ENCODE results near the gene HACD2. TPM values are rescaled to one million over a fixed set of nuclear protein-coding genes. Genes with fewer than 3 reads are reported as not detected.

The HACD2 gene
- total RNA-seq, 1 experiment from 2014 or later, result 27.4 TPM

- Histone ChIP-seq H4K5ac (ENCODE audit: insufficient read length, low read depth, low read length) (no peak overlapping the region), H3K23me2 (ENCODE audit: insufficient read length, low read depth, low read length, poor library complexity, severe bottlenecking) (no peaks in the 10 kb centered on the region), H4K91ac (ENCODE audit: insufficient read length, low read depth, low read length) (no peak overlapping the region), H3K4ac (ENCODE audit: low read depth, low read length) (no peak overlapping the region), H3K9me3 (ENCODE audit: control insufficient read depth, low read depth, low read length) (no peaks in the 10 kb centered on the region), H2BK120ac (ENCODE audit: low read depth, low read length, poor library complexity, severe bottlenecking) (no peak overlapping the region), H4K20me1 (ENCODE audit: control insufficient read depth, insufficient read depth, insufficient read length) (no peaks in the 10 kb centered on the region), H3K23ac (ENCODE audit: insufficient read length, low read depth, low read length) (no peak overlapping the region), H2BK15ac (ENCODE audit: low read depth, low read length) (no peak overlapping the region), H2BK20ac (ENCODE audit: low read depth, low read length, poor library complexity, severe bottlenecking) (no peak overlapping the region), H3K79me1 (ENCODE audit: insufficient read depth, low read depth, low read length, poor library complexity, severe bottlenecking) (no peaks in the 10 kb centered on the region), H2BK12ac (ENCODE audit: insufficient read length, low read depth, low read length) (no peak overlapping the region), H3T11ph (ENCODE audit: low read length) (no peak overlapping the region), H3K18ac (ENCODE audit: insufficient read length, low read depth, low read length) (no peak overlapping the region), H3K56ac (ENCODE audit: insufficient read length, low read depth, low read length) (no peak overlapping the region), H3K27me3 (ENCODE audit: insufficient read depth, low read length) (no peaks in the 10 kb centered on the region), H3K4me1 (ENCODE audit: insufficient read depth, low read length) (no peaks in the 10 kb centered on the region), H2AFZ (ENCODE audit: low read length) (no peak overlapping the region), H3K14ac (ENCODE audit: insufficient read depth, low read length) (no peak overlapping the region), H2BK5ac (ENCODE audit: insufficient read length, low read length) (no peak overlapping the region), H3K4me2 (ENCODE audit: insufficient read depth, insufficient read length, low read length) (no peak overlapping the region), H3K79me2 (ENCODE audit: insufficient read depth, low read length) (no peaks in the 10 kb centered on the region), H4K8ac (replicated peaks; ENCODE audit: insufficient read length, low read depth, low read length) (no peak overlapping the region), H2AK5ac (ENCODE audit: insufficient read length, low read length) (no peak overlapping the region), H3K27ac (ENCODE audit: insufficient read length, low read depth, low read length) (no peak overlapping the region), H3K9ac (ENCODE audit: extremely low read depth, insufficient read length, low read length) (no peak overlapping the region)
- no CpG with 5 or more reads among the region's 2 CpGs for WGBS (ENCODE audit: extremely low coverage, insufficient read length, low lambda C conversion rate)
- H3K27me3 Mint-ChIP-seq (ENCODE audit: low read depth), result no peaks in the 10 kb centered on the region
- H3K4me1 Mint-ChIP-seq, result peaks cover 2 to 6% of the 10 kb centered on the region in 2 experiments; a peak in 2 of 4 replicates
- H3K9me3 Mint-ChIP-seq, result peaks cover 43 to 50% of the 10 kb centered on the region in 2 experiments
- H3K27ac Mint-ChIP-seq, result no peak overlapping the region
- H3K4me3 Mint-ChIP-seq, result no peak overlapping the region
- no peak for DNase-seq
- H3K36me3 Mint-ChIP-seq (ENCODE audit: insufficient read depth in 1 of 3, low read depth in 3 of 3), result peaks cover 40 to 60% (median 52%) of the 10 kb centered on the region in 3 experiments
- peak; percentile 71 for TF ChIP-seq CTCF (conservative IDR thresholded peaks at IDR 0.05)
Observed at GRCh38 chr3:123552095-123552714, 32.6 kb downstream of the HACD2 start.

Measured in H9 (cell line).